GM18951 (cell line): ENCODE results near the gene CTRB2.

Experiments
- POLR2A ChIP-seq: IDR thresholded peaks from 4 replicates; pipeline ENCODE4 v1.6.1; 2011; ENCODE audit warnings: mild to moderate bottlenecking; ENCODE audit not compliant: insufficient read length, insufficient read depth; ENCODE audit errors: extremely low read depth
- in situ Hi-C: fragments of 300-500 bp; cut with MboI; formaldehyde crosslinking; loops from one replicate; pipeline ENCODE4 v1.12.0; 2022; ENCODE audit warnings: low sequenced_read_pairs, mixed read lengths, inconsistent platforms; ENCODE audit not compliant: unreplicated experiment

CTRB2 gene

DNA sequence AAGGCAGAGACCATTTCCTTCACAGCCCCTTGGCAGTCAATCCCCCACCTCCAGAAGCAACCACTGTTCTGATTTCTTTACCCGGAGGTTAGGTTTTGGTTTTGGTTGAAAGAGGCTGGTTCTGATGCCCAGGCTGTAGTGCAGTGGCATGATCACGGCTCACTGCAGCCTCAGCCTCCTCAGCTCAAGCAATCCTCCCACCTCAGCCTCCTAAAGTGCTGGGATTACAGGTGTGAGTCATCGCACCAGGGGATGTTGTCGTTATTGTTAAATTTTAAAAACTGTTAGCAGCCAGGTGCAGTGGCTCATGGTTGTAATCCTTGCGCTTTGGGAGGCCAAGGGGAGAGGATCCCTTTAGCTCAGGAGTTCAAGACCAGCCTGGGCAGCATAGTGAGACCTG, 3.0 kb upstream of the CTRB2 start:
- in situ Hi-C loops, result loop anchor here (10.0 kb wide), 1 partner anchor 195 kb away; no protein-coding TSS in a partner anchor
- no peak for TF ChIP-seq POLR2A

DNA sequence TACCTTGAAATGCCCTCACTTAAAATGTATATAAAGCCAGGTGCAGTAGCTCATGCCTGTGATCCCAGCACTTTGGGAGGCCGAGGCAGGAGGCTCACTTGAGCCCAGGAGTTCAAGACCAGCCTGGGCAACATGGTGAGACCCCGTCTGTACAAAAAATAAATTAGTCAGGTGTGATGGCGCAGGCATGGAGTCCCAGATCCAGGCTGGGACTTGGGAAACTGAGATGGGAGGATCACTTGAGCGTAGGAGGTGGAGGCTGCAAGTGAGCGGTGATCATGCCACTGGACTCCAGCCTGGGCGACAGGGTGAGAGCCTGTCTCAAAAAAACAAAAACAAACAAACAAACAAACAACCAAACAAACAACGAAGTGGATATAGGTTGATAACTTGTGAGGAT, 2.6 kb upstream of the CTRB2 start:
- in situ Hi-C loops, result loop anchor here (10.0 kb wide), 1 partner anchor 195 kb away; no protein-coding TSS in a partner anchor

DNA sequence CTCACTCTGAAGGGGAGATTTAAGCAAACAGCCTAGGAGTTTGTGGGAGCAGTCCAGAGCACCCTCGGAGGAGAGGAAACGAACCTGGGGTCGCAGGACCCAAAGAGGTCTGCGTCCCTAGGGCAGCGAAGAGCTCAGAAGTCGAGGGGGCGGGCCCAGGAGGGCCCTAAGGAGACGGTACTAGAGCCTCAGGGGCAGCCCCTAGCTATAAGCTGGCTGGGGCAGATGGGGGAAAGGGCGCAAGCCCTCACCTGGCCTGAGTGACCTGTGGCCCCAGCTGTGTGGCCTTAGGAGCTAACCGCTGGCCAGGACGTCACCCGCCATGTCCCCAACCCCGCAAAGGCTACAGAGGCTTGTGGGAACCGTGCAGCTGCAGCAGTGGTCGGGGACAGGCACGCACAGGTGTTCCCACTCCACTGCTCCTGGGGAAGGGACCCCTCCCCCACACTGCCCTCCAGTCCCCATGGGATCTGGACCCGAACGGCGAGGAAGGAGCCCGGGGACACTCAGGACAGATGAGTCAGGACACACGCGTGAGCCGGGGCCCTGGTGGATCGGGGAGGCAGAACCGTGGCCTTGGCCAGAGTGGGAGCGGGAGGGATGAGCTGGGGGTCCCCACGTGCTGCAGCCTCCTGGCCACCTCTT, 2.0 kb upstream of the CTRB2 start:
- in situ Hi-C loops, result loop anchor here (10.0 kb wide), 1 partner anchor 196 kb away; no protein-coding TSS in a partner anchor
- TF ChIP-seq POLR2A, result no peak

DNA sequence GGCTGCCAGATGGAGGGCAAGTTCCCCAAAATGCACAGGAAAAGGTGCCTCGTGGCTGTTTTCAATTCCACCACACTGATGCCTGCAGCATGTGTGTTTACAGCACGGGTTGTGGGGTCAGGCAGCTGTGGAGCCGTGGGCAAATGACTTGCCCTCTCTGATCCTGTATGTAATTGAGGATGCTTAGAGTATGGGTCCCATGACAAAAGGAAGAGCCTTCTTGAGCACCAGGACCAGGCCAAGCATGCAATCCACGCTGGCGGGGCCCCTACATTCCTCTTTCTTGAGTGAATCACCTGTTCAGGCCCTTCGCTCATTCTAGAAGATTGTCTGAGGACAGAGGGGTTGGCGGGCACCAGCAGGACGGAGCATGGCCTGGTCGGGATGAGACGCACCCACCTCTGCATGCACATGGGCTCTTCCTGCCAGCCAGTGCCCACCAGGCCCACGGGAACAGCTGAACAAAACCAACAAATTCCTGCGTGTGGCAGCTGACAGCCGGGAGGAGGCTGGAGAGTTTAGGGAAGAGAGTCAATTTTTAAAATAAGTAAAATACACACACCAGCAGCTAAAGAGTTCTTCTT, 1.4 kb upstream of the CTRB2 start:
- TF ChIP-seq POLR2A, result no peak
- in situ Hi-C loops, result loop anchor here (10.0 kb wide), 1 partner anchor 196 kb away; no protein-coding TSS in a partner anchor

DNA sequence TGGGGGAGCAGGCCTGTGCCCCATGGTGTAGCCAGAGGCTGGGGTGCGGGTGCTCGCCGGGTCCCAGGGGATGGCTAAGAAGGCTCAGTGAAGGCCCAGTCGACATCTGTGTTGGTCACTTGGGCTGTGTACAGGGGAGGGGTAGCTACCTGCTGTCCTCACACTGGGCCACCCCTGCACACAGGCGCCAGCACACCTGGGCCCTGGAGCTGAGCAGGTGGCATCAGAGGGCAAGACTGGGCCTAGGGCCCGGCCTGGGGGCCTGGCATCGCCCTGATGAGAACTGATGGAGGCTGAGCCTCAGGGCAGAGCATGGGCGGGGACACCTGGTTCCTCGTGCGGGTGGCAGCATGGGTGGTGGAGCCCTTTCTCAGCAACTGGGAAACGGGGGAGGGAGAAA, 870 bp upstream of the CTRB2 start:
- in situ Hi-C loops, result loop anchor here (10.0 kb wide), 1 partner anchor 197 kb away; no protein-coding TSS in a partner anchor
- TF ChIP-seq POLR2A, result no peak

DNA sequence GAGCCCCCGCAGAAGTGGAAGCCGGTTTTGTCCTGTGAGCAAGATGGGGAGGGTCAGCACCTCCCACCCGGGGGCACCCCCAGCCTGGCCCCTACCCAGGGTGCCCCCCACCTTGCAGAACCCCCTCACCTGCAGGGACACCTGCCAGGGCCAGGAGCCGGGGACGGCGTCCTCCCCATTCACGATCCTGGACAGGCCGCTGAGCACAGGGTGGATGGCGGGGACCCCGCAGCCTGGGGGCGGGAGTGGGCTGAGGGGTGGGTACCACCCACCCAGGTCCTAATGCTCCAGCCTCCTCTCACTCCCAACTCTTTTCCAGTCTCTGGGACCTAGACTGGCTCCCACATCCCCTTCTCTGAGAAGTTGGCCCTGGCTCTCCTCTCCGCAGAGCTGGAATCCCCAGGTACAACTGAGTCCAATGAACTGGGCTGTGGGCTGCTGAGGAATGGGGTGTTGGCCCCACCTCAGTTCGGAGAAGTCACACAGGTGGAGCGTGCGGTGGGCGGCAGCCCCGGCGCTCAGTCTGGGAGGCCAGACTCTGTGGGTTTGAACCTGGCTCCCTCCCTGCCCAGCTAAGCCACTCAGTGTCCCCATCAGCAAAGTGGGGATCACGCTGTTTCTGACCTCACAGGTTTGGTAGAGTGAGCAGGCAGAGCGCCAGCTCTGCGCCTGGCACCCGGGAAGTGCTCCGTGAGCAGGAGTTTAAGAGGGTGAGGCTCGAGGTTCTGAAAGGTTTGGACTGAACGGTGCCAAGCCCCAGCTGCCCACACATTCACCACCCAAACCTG, 806 bp downstream of the CTRB2 start:
- in situ Hi-C loops, result loop anchor here (10.0 kb wide), 1 partner anchor 199 kb away; no protein-coding TSS in a partner anchor

DNA sequence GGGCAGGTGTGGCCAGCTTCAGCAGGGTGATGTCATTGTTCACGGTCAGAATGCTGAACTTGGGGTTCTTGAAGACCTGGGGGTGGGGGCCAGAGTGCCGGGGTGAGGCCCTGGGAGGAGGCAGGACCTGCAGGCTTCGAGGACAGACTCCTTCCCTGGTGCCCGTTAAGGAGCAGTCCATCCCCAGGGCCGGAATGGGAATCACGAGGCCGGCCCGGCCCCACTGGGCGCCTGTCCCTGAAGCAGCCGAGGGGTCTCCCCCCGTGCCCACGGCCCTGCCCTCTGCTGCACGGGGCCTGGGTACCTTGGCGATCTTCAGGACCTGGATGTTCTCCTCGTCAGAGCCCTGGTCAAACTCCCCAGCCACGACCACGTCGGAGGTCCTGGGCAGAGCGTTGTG, 1.5 kb downstream of the CTRB2 start:
- in situ Hi-C loops, result loop anchor here (10.0 kb wide), 1 partner anchor 199 kb away; no protein-coding TSS in a partner anchor

DNA sequence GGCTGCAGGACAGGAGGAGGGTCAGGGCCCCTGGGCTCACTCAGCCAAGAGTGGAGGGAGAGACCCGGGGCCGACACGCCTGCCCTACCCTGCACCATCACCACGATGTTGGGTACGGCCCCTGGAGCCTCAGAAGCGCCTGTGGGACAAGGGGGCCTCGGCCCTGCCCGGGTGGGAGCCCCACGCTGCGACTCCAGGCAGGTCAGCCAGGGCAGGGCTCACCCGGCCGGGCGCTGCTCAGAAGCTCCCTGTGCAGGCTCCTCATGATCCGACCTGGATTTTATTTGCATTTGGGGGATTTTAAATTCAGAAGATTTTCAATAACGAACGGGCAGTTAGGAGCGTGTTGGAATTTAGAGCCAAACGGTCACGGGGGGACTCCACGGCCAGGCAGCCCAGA, 2.1 kb downstream of the CTRB2 start:
- in situ Hi-C loops, result loop anchor here (10.0 kb wide), 1 partner anchor 200 kb away; no protein-coding TSS in a partner anchor

DNA sequence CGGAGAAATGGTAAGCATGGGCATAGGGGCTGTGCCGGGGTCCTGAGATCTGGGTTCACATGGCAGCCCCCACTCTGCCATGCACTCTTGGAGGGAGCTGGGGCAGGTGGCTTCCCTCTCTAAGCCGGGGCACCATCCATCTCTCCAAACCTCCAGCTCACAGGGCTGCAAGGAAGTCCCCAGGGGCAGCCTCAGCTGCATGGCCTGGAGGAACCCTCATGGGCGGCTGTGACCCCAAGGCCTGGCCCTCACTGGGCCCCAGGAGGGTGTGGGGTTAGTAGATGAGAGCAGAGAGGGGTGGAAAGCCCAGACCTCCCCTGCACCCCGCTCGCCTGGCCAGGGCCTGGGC, 2.6 kb downstream of the CTRB2 start:
- in situ Hi-C loops, result loop anchor here (10.0 kb wide), 1 partner anchor 200 kb away; no protein-coding TSS in a partner anchor

DNA sequence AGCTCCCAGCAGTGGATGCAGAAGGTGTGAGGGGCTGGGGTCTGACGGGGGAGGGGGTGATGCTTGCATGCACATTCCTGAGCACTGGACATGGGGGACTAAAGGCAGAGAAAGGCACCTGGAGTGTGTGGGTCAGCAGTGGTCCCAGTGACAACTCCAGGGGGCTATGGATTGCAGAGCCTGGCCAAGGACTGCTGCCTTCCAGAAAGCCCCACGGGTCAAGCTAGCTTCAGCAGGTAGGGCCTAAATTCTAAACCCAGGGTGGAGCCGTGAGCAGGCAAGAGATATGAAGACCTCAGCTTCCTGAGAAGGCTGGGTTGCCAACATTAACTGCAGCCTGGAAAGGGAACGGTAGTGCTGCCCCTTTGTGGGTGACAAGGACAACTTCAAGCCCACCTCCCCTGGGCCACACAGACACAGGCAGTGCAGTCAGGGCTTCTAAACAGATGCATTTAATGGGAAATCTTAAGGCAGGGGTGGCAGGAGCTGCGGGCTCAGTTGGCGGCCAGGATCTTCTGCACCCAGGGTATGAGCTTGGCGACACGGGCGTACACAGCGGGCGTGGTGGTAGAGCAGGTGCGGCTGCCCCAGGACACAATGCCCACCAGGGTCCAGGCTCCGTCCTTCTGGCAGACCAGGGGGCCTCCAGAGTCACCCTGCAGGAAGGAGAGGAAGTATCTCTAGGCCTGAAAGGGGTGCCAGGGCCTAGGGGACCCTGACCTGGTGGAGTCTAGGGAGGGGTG, 3.1 kb downstream of the CTRB2 start:
- in situ Hi-C loops, result loop anchor here (10.0 kb wide), 1 partner anchor 201 kb away; no protein-coding TSS in a partner anchor
- no peak for TF ChIP-seq POLR2A

More for the DNA sequence above, 2.6 kb downstream of the CTRB2 start:
- no peak for TF ChIP-seq POLR2A

DNA sequence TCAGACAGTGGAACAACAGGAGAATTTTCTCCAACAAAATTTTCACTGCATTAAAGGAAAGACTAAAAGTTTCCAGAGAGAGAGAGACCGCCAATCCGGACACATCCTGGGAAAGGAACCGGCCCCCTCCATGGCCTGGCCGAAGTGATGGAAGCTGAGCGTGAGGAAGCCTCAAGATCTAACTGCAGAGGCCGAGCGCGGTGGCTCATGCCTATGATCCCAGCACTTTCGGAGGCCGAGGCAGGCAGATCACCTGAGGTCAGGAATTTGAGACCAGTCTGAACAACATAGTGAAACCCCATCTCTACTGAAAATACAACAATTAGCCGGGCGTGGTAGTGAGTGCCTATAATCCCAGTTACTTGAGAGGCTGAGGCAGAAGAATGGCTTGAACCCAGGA, 3.9 kb downstream of the CTRB2 start:
- TF ChIP-seq POLR2A, result no peak
- in situ Hi-C loops, result loop anchor here (10.0 kb wide), 1 partner anchor 202 kb away; no protein-coding TSS in a partner anchor

DNA sequence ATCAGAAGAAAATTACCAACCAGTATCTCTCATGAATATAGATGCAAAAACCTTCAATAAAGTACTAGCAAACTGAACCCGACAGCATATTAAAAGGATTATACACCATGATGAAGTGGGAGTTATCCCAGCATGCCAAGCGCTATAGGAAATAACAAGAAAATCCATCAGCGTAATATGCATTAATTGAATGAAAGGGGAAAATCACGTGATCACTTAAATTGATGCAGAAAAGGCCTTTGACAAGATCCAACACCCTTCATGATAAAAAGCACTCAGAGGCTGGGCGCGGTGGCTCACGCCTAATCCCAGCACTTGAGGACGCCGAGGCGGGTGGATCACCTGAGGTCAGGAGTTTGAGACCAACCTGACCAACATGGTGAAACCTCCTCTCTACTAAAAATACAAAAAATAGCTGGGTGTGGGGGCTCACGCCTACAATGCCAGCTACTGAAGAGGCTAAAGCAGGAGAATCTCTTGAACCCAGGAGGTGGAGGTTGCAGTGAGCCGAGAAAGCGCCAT, 4.8 kb downstream of the CTRB2 start:
- no peak for TF ChIP-seq POLR2A
- in situ Hi-C loops, result loop anchor here (10.0 kb wide), 1 partner anchor 203 kb away; no protein-coding TSS in a partner anchor

DNA sequence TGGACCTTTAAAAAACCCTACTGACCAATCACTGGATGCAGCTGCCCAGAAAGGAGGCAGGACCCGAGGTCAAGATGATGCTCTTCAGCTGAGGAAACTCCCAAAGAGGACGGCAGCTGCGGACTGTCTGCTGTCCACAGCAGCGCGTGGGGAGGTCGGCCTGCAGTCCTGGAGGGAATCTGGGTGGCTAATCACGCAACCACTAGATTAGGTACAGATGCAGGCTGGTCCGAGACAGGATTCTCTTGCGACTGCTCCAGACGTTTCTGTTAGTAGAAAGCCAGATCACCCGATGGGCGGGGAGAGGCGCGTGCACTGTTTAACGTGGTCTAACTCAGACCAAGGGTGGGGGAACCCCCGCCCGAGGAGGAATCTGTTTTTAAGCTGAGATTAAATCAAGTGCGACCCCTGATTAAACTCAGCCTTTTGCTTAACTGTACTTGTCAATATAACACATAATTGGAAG, 8.8 kb downstream of the CTRB2 start:
- in situ Hi-C loops, result loop anchor here (25.0 kb wide), 1 partner anchor 564 kb away; no protein-coding TSS in a partner anchor
- TF ChIP-seq POLR2A, result no peak
